Measurements from ENCODE around the gene BCR.

The BCR gene

GRCh38 chr22:23263651-23264555, 83.6 kb downstream of the BCR start:
- DNase-seq, result no peak

GRCh38 chr22:23264610-23265367, 84.5 kb downstream of the BCR start:
- no peak for DNase-seq

- no peak for DNase-seq
Observed at GRCh38 chr22:23265368-23265700, 85.0 kb downstream of the BCR start.

- no peak for DNase-seq
Observed at GRCh38 chr22:23266780-23267179, 86.5 kb downstream of the BCR start.

GRCh38 chr22:23267226-23268043, 87.1 kb downstream of the BCR start:
- DNase-seq, result no peak

DNA sequence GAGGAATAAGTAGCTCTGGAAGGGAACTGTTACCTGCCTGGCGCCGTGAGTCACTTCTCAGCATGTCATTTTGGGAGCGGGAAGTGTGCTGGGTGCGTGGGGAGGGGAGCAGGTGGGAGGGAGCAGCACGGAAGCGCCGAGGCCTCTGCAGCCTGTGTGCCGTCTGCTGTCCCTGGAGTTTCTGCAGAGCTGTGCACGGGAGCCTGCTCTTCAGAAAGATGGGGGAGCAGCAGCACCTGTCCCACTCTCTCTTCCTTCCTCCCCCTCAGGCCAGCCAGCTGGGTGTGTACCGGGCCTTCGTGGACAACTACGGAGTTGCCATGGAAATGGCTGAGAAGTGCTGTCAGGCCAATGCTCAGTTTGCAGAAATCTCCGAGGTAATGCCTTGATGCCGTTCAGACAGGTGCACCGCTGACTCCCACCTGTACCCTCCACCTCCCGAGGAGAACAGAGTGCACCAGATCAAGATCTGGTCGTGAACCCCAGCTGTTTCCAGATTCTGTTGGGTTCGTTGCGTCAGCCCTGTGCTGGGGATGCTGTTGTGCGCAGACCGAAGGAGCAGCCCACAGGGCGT, 87.9 kb downstream of the BCR start:
- DNase-seq, result no peak

- DNase-seq, result no peak
Observed at GRCh38 chr22:23268877-23269276, 88.6 kb downstream of the BCR start.

- DNase-seq, result no peak
Observed at GRCh38 chr22:23269441-23270211, 89.3 kb downstream of the BCR start.

- no peak for DNase-seq
Observed at GRCh38 chr22:23270212-23270733, 90.0 kb downstream of the BCR start.

- no peak for DNase-seq
Observed at GRCh38 chr22:23270798-23271596, 90.7 kb downstream of the BCR start.

DNA sequence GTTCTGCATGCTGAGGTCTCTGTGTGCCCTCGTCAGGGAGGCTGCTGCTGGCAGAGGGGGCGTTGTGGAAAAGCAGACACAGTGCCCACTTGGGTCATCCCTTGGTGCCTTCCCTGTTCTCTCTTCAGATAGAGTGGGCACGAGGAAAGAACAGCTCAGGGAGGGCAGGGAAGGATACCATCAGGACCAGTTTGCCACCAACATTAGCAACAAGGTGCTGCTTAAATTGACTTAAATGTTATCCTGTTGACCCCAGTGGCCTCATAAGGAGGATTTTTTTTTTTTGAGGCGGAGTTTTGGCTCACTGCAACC, 91.2 kb downstream of the BCR start:
- DNase-seq, result no peak

GRCh38 chr22:23272371-23272770, 92.1 kb downstream of the BCR start:
- DNase-seq, result no peak

DNA sequence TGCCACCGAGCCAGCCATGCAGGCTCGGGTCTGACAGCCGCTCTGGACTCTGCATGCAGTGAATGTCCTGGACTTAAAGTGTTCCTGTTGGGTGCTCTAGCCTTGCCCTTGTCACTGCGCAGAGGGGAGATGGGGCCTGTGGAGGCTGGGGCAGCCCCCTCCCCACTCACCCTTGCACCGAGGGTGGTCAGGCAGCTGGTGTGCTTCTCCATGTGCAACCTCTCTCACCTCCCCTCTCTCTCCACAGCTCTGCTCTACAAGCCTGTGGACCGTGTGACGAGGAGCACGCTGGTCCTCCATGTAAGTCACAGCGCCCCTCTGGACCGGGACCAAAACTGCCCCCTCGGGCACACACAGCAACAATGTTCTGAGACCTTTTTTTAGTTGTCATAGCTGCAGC, 92.5 kb downstream of the BCR start:
- no peak for DNase-seq

DNA sequence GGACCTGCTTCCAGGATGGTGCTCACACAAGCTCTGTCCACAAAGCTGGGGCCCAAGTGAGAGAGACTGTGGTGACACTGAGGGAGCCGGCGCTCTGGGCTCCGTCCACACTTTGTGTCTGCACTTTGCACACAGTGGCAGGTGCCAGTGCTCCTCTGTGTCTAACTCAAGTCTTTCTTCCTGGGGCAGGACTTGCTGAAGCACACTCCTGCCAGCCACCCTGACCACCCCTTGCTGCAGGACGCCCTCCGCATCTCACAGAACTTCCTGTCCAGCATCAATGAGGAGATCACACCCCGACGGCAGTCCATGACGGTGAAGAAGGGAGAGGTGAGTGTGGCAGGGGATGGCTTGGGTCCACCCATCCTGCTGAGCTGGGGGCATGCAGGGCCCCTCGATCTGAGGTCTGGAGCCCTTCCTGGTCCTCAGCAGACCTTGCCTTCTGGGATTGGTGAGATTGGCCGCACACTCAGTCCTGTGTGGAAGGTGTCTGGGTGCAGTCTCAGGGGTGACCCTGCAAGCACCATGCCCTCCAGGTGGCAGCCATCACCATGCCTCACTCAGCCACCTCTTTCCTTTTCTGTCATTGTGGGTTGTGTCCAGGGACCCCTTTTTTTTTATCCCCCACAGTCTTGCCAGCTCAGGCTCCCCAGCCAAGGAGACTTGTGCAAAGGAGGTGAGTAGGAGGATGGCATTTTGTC, 93.3 kb downstream of the BCR start:
- no peak for DNase-seq

GRCh38 chr22:23274146-23274526, 93.8 kb downstream of the BCR start:
- no peak for DNase-seq

DNA sequence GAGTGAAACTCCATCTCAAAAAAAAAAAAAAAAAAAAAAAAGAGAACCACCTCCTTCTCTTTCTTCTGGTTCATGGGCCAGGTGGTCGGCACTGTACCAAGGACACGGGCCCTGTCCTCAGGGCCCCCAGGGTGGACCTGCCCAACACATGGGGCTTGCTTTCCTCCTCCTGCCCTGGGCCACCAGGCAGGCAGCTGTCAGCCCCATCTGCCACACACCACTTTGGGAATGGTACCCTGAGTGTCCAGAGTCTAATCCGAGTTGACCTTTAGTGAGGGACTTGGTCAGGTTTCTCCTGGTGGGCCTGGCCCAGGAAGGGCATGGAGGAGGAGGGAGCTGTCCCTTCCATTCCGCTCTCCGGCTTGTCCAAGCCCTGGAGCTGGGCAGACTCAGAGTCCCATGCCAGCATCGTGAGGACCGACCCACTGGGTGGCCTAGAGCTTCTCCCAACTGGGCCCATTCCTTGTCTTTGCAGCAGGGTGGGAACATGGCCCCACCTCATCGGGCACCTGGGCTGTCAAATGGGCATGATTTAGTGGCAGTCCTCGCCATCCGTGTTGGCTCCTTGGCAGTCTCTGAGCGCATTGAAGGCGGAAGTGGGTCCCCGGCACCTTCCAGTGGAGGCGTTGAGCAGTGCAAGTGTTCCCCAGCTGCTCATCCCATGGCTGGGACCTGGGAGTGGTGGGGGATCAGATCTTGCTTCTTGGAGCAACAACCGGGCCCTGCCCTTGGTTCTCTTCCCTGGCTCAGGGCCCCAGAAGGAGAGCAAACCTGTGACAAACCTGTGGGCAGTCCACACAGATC, 94.8 kb downstream of the BCR start:
- no peak for DNase-seq

DNA sequence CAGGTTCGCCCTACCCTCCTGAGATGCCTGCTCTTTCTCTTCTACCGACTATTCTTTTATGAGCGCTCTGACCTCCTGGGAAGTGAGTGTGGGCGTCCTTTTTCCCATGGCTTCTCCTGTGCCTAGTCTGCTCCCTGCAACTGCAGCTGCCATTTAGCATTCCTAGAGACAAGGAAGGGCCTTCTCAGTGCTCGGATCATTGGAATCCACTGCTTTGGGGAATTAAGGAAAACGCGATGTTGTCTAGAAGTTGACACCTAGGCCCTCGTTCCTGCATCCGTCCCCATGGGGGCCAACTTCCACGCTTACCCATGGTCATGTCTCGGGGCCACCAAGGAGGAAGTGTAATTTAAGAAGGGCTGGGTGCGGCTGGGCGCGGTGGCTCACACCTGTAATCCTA, 95.4 kb downstream of the BCR start:
- DNase-seq, result no peak

- DNase-seq, result no peak
Observed at GRCh38 chr22:23276656-23277582, 96.6 kb downstream of the BCR start.

Data from cortex of kidney (tissue), 1 donor.